ENCODE results near the gene RALGPS1.

Gene RALGPS1

DNA sequence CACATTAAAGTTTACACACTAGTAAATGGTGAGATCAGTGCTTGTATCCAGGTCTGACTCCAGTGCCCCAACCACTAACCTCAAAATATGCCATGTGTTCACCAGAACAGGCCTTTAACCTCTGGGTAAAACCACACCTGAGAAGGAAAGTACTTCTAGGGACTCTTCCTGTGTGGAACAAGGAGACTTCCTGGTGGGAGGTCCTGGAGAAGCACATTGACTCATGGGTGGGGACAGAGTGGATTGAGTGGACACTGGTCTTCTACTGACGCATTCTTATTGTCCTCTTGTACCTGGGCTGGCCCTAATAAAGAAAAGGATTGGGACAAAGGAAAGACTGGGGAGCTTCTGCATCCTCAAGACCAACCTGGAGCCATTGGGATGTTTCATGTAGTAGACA, 164.4 kb downstream of the RALGPS1 start:
- H3K79me1 ChIP-seq (ENCODE audit: low read length), result no peaks in the 10 kb centered on the region
- no peak overlapping the region for H3K18ac ChIP-seq (ENCODE audit: low read length)
- no peak overlapping the region for H3K9ac ChIP-seq (ENCODE audit: low read length)
- no peak overlapping the region for H4K91ac ChIP-seq (ENCODE audit: low read depth, low read length)
- peaks cover 4 to 12% of the 10 kb centered on the region in 2 experiments for H3K4me1 ChIP-seq (ENCODE audit: control insufficient read depth in 1 of 2, insufficient read depth in 2 of 2, low read length in 2 of 2)
- H3K4me3 ChIP-seq (ENCODE audit: low read depth, low read length), result no peak overlapping the region
- H3K14ac ChIP-seq (ENCODE audit: low read length), result no peak overlapping the region
- H3K27ac ChIP-seq (ENCODE audit: low read depth, low read length), result no peak overlapping the region
- DNase-seq, result no peak
- H2BK120ac ChIP-seq (ENCODE audit: insufficient read depth, low read length, poor library complexity), result no peak overlapping the region
- H4K8ac ChIP-seq (ENCODE audit: low read depth, low read length), result no peak overlapping the region
- no CpG with 5 or more reads among the region's 1 CpG for WGBS (ENCODE audit: extremely low coverage, insufficient coverage, insufficient read length)
- H2AK5ac ChIP-seq (ENCODE audit: low read length), result no peak overlapping the region
- H3K27me3 ChIP-seq (ENCODE audit: insufficient read depth, low read length), result no peaks in the 10 kb centered on the region
- peaks cover 1% of the 10 kb centered on the region for H3K9me3 ChIP-seq (ENCODE audit: insufficient read depth, low read depth, low read length)
- H3K23ac ChIP-seq (ENCODE audit: low read length), result no peak overlapping the region
- no peak overlapping the region for H2BK12ac ChIP-seq (ENCODE audit: low read length)
- no peaks in the 10 kb centered on the region for H3K36me3 ChIP-seq (ENCODE audit: control insufficient read depth in 1 of 2, insufficient read depth in 2 of 2, low read length in 2 of 2)
- H2AFZ ChIP-seq (ENCODE audit: insufficient read depth, low read length, poor library complexity), result no peak overlapping the region
- H3K4me2 ChIP-seq (ENCODE audit: low read length), result no peak overlapping the region
- no peak overlapping the region for H4K12ac ChIP-seq (ENCODE audit: low read depth, low read length)
- no peaks in the 10 kb centered on the region for H3K79me2 ChIP-seq (ENCODE audit: control insufficient read depth, insufficient read depth, low read length, poor library complexity)
- no peak overlapping the region for H3K4ac ChIP-seq (ENCODE audit: low read depth, low read length)
- no peak overlapping the region for H2BK5ac ChIP-seq (ENCODE audit: low read depth, low read length, poor library complexity)

DNA sequence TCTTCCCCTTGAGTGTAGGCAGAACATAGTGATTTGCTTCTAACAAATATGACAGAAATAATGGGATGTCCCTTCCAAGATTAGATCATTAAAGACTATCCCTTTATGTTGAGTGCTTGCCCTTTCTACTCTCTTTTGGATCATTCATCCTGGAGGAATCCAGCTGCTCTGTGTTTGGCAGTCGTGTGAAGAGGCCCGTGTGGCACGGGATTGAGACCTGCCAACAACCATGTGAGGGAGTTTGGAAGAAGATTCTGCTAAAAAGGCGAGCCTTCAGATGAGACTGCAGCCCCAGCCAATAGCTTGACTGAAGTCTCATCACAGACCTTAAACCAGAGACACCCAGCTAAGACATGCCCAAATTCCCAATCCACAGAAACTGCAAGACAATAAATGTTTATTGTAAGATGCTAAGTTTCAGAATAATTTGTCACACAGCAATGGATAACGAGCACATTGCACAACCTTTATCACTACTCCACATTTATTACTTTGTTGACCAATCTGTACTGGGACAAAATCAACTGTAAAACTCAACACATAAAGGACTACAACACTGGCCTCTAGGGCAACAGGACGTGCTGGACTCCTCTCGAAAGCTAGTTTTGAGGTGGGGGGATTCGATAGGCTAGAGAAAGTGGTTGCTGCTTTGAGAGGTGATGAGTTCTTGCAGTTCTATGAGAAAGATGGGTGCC, 165.0 kb downstream of the RALGPS1 start:
- no peak overlapping the region for H4K8ac ChIP-seq (ENCODE audit: low read depth, low read length)
- H3K36me3 ChIP-seq (ENCODE audit: control insufficient read depth in 1 of 2, insufficient read depth in 2 of 2, low read length in 2 of 2), result no peaks in the 10 kb centered on the region
- H3K9me3 ChIP-seq (ENCODE audit: insufficient read depth, low read depth, low read length), result peaks cover 4% of the 10 kb centered on the region
- no peaks in the 10 kb centered on the region for H3K79me2 ChIP-seq (ENCODE audit: control insufficient read depth, insufficient read depth, low read length, poor library complexity)
- no peak overlapping the region for H4K12ac ChIP-seq (ENCODE audit: low read depth, low read length)
- H2AK5ac ChIP-seq (ENCODE audit: low read length), result no peak overlapping the region
- no peak overlapping the region for H2BK120ac ChIP-seq (ENCODE audit: insufficient read depth, low read length, poor library complexity)
- WGBS (ENCODE audit: extremely low coverage, insufficient coverage, insufficient read length), result no CpG with 5 or more reads among the region's 8 CpGs
- no peak overlapping the region for H3K27ac ChIP-seq (ENCODE audit: low read depth, low read length)
- DNase-seq, result no peak
- H3K27me3 ChIP-seq (ENCODE audit: insufficient read depth, low read length), result no peaks in the 10 kb centered on the region
- H3K4me2 ChIP-seq (ENCODE audit: low read length), result no peak overlapping the region
- H3K14ac ChIP-seq (ENCODE audit: low read length), result no peak overlapping the region
- H3K79me1 ChIP-seq (ENCODE audit: low read length), result no peaks in the 10 kb centered on the region
- H2AFZ ChIP-seq (ENCODE audit: insufficient read depth, low read length, poor library complexity), result no peak overlapping the region
- H3K23ac ChIP-seq (ENCODE audit: low read length), result no peak overlapping the region
- H4K91ac ChIP-seq (ENCODE audit: low read depth, low read length), result no peak overlapping the region
- H3K4me1 ChIP-seq (ENCODE audit: control insufficient read depth in 1 of 2, insufficient read depth in 2 of 2, low read length in 2 of 2), result peaks cover 9 to 17% of the 10 kb centered on the region in 2 experiments
- no peak overlapping the region for H3K18ac ChIP-seq (ENCODE audit: low read length)
- H3K9ac ChIP-seq (ENCODE audit: low read length), result no peak overlapping the region
- no peak overlapping the region for H3K4me3 ChIP-seq (ENCODE audit: low read depth, low read length)
- H3K4ac ChIP-seq (ENCODE audit: low read depth, low read length), result no peak overlapping the region
- no peak overlapping the region for H2BK5ac ChIP-seq (ENCODE audit: low read depth, low read length, poor library complexity)
- H2BK12ac ChIP-seq (ENCODE audit: low read length), result no peak overlapping the region

DNA sequence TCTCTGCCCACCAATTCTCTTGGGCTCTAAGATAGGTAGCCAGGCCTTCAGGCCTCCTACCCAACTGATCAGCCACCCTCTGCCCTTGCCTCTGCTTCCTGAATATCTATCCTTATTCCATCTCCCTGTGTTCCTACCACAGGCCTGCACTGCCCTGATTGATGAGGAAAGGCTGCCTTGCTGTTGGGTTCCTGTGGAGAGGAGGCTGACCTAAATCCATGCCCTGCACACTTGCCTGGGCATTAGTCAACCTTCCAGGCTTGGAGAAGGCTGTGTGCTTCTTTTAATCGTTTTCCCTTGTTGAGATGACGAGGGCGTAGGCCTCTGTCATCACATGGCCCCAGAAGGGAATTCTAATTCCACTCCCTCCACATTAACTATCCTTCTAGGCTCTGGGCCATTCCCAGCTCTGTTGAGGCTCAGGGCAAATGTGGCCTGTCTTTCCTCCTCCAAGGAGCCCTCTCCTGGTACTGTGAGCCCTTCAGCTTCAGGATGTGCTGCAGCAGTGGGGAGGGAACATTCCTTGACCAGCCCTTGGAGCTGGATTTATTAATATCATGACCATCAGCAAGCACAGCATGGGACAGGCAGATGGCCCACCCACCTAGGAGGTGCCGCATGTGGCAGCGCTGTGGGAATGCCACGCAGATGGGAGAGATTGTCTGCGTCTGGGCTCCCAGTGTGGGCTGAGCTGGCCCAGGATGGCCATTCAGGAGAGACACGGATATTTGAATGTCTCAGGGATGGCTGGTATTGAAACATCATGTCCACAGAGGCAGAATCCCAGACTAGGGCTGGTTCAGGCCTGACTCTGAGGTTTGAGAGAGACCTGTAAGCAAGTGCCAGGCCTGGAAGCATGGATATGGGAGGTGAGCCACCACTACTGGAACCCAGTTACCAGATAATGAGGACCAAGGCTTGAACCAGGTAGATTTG, 166.9 kb downstream of the RALGPS1 start:
- H4K8ac ChIP-seq (ENCODE audit: low read depth, low read length), result no peak overlapping the region
- no peaks in the 10 kb centered on the region for H3K27me3 ChIP-seq (ENCODE audit: insufficient read depth, low read length)
- H3K79me1 ChIP-seq (ENCODE audit: low read length), result no peaks in the 10 kb centered on the region
- H3K14ac ChIP-seq (ENCODE audit: low read length), result no peak overlapping the region
- peaks cover 4% of the 10 kb centered on the region for H3K9me3 ChIP-seq (ENCODE audit: insufficient read depth, low read depth, low read length)
- H3K9ac ChIP-seq (ENCODE audit: low read length), result no peak overlapping the region
- no peak overlapping the region for H3K4ac ChIP-seq (ENCODE audit: low read depth, low read length)
- H3K18ac ChIP-seq (ENCODE audit: low read length), result no peak overlapping the region
- H4K12ac ChIP-seq (ENCODE audit: low read depth, low read length), result no peak overlapping the region
- H2BK12ac ChIP-seq (ENCODE audit: low read length), result no peak overlapping the region
- WGBS (ENCODE audit: extremely low coverage, insufficient coverage, insufficient read length), result no CpG with 5 or more reads among the region's 8 CpGs
- H2AFZ ChIP-seq (ENCODE audit: insufficient read depth, low read length, poor library complexity), result no peak overlapping the region
- no peak overlapping the region for H2AK5ac ChIP-seq (ENCODE audit: low read length)
- no peaks in the 10 kb centered on the region for H3K79me2 ChIP-seq (ENCODE audit: control insufficient read depth, insufficient read depth, low read length, poor library complexity)
- no peak overlapping the region for H3K27ac ChIP-seq (ENCODE audit: low read depth, low read length)
- H3K4me2 ChIP-seq (ENCODE audit: low read length), result no peak overlapping the region
- H2BK5ac ChIP-seq (ENCODE audit: low read depth, low read length, poor library complexity), result no peak overlapping the region
- H3K23ac ChIP-seq (ENCODE audit: low read length), result no peak overlapping the region
- H2BK120ac ChIP-seq (ENCODE audit: insufficient read depth, low read length, poor library complexity), result no peak overlapping the region
- H4K91ac ChIP-seq (ENCODE audit: low read depth, low read length), result no peak overlapping the region
- no peaks in the 10 kb centered on the region for H3K36me3 ChIP-seq (ENCODE audit: control insufficient read depth in 1 of 2, insufficient read depth in 2 of 2, low read length in 2 of 2)
- no peak overlapping the region for H3K4me3 ChIP-seq (ENCODE audit: low read depth, low read length)
- H3K4me1 ChIP-seq (ENCODE audit: control insufficient read depth in 1 of 2, insufficient read depth in 2 of 2, low read length in 2 of 2), result peaks cover 9 to 17% of the 10 kb centered on the region in 2 experiments
- no peak for DNase-seq

DNA sequence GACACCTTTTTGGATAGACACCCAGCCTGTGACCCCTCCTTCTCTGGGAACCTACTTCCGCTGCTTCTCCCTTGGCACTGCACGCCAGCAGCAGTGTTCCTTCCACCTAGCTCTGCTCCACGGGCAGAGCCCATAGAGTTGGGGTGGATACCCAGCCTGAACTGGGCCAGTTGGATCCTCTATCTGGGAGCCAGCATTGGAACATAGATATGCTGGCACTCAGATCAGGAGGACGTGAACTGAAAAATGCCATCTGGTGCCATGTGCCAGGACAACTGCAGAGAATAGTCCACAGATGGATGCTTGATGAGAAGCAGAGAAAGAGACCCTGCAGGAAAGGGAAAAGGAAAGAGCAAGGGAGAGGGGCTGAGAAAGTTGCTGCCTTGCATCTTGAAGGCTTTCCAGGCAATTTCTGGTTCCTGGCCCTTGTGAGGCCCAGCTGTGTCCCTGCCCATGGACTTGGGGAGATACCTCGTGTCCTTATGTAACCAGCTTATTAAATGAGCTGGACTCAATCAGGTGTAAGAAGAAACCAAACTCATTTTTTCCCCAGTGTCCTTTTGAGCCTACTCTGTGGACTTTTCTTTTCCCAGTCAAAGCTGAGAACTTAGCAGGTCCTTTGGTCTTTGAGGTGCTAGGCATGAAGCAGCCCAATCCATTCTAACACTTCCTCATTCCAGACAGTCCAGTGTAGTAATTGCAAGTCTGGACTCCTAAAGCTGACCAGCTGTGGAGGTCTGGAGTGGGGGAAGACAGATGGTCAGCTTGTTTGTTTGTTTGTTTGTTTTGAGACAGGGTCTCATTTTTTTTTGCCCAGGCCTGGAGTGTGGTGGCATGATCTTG, 168.8 kb downstream of the RALGPS1 start:
- no CpG with 5 or more reads among the region's 5 CpGs for WGBS (ENCODE audit: extremely low coverage, insufficient coverage, insufficient read length)
- H3K4me2 ChIP-seq (ENCODE audit: low read length), result no peak overlapping the region
- no peak overlapping the region for H2BK5ac ChIP-seq (ENCODE audit: low read depth, low read length, poor library complexity)
- no peaks in the 10 kb centered on the region for H3K79me2 ChIP-seq (ENCODE audit: control insufficient read depth, insufficient read depth, low read length, poor library complexity)
- no peak overlapping the region for H2BK120ac ChIP-seq (ENCODE audit: insufficient read depth, low read length, poor library complexity)
- DNase-seq, result peak in 1 of 2 donors; percentile 20
- H3K4ac ChIP-seq (ENCODE audit: low read depth, low read length), result no peak overlapping the region
- H3K23ac ChIP-seq (ENCODE audit: low read length), result no peak overlapping the region
- no peak overlapping the region for H3K9ac ChIP-seq (ENCODE audit: low read length)
- H3K18ac ChIP-seq (ENCODE audit: low read length), result no peak overlapping the region
- H4K91ac ChIP-seq (ENCODE audit: low read depth, low read length), result no peak overlapping the region
- no peaks in the 10 kb centered on the region for H3K79me1 ChIP-seq (ENCODE audit: low read length)
- H4K12ac ChIP-seq (ENCODE audit: low read depth, low read length), result no peak overlapping the region
- no peak overlapping the region for H2BK12ac ChIP-seq (ENCODE audit: low read length)
- H2AFZ ChIP-seq (ENCODE audit: insufficient read depth, low read length, poor library complexity), result no peak overlapping the region
- no peak overlapping the region for H3K14ac ChIP-seq (ENCODE audit: low read length)
- peaks cover 4% of the 10 kb centered on the region for H3K9me3 ChIP-seq (ENCODE audit: insufficient read depth, low read depth, low read length)
- no peak overlapping the region for H3K4me3 ChIP-seq (ENCODE audit: low read depth, low read length)
- H3K4me1 ChIP-seq (ENCODE audit: control insufficient read depth in 1 of 2, insufficient read depth in 2 of 2, low read length in 2 of 2), result peaks cover 9 to 12% of the 10 kb centered on the region in 2 experiments
- no peak overlapping the region for H2AK5ac ChIP-seq (ENCODE audit: low read length)
- peaks cover 0 to 2% of the 10 kb centered on the region in 2 experiments for H3K36me3 ChIP-seq (ENCODE audit: control insufficient read depth in 1 of 2, insufficient read depth in 2 of 2, low read length in 2 of 2)
- H3K27ac ChIP-seq (ENCODE audit: low read depth, low read length), result no peak overlapping the region
- no peaks in the 10 kb centered on the region for H3K27me3 ChIP-seq (ENCODE audit: insufficient read depth, low read length)
- H4K8ac ChIP-seq (ENCODE audit: low read depth, low read length), result no peak overlapping the region
